Spleen (tissue), 11 donors: ENCODE results near the gene CPED1. TPM values are rescaled to one million over a fixed set of nuclear protein-coding genes. Genes with fewer than 3 reads are reported as not detected.

ENCODE experiments used
- DNase-seq: peaks from one replicate; pipeline ENCODE4 v3.0.0-alpha.2; 2020
- H3K27ac ChIP-seq, 8 donors: fragments of 200-600 bp; sonication (generic) in 7 of 8; 1 replicate in 4 of 8; 2 replicates in 4 of 8; pipeline versions ENCODE4 v1.5.0 to v1.8.0; 2016 to 2021; ENCODE audit warnings: inconsistent platforms in 4 of 8, mild to moderate bottlenecking in 4 of 8, moderate library complexity in 1 of 8
- H3K27me3 ChIP-seq, 7 donors: fragments of 200-600 bp; sonication (generic) in 6 of 7; replicated peaks in 1 of 7; 1 replicate in 4 of 7; 2 replicates in 3 of 7; pipeline versions ENCODE4 v1.5.0 to v1.8.0; 2016 to 2021; ENCODE audit warnings: inconsistent platforms in 3 of 7, mild to moderate bottlenecking in 1 of 7
- H3K36me3 ChIP-seq, 6 donors: fragments of 200-600 bp; sonication (generic) in 5 of 6; 1 replicate in 4 of 6; 2 replicates in 2 of 6; pipeline versions ENCODE4 v1.5.0 to v1.8.0; 2016 to 2021; ENCODE audit warnings: inconsistent platforms in 2 of 6
- H3K4me1 ChIP-seq, 6 donors: fragments of 200-600 bp; sonication (generic) in 5 of 6; 1 replicate in 3 of 6; 2 replicates in 3 of 6; pipeline versions ENCODE4 v1.5.0 to v1.8.0; 2016 to 2021; ENCODE audit warnings: inconsistent platforms in 3 of 6
- H3K4me3 ChIP-seq, 8 donors: fragments of 200-600 bp; sonication (generic) in 7 of 8; 1 replicate in 4 of 8; 2 replicates in 4 of 8; pipeline versions ENCODE4 v1.5.0 to v1.8.0; 2016 to 2021; ENCODE audit warnings: inconsistent platforms in 4 of 8, mild to moderate bottlenecking in 4 of 8, moderate library complexity in 2 of 8
- H3K9me3 ChIP-seq, 8 donors: fragments of 200-600 bp; sonication (generic) in 7 of 8; 1 replicate in 4 of 8; 2 replicates in 4 of 8; pipeline versions ENCODE4 v1.5.0 to v1.8.0; 2016 to 2021; ENCODE audit warnings: inconsistent platforms in 4 of 8
- POLR2A ChIP-seq, 3 donors: fragments of 450-650 bp; IDR thresholded peaks; one replicate each; pipeline ENCODE4 v1.5.1; 2017; ENCODE audit warnings: antibody characterized with exemption in 3 of 3, mild to moderate bottlenecking in 1 of 3
- POLR2AphosphoS5 ChIP-seq, 3 donors: sonication (generic); formaldehyde crosslinking; IDR thresholded peaks; one replicate each; pipeline ENCODE4 v1.5.1; 2017; ENCODE audit warnings: antibody characterized with exemption in 3 of 3
- WGBS, 5 donors: extraction: QIAGEN DNeasy Blood & Tissue Kit in 3 of 5; methylation state at CpG; one replicate each; pipeline versions ENCODE4 v1.1.5 to v1.1.7; 2013 to 2018; 5-methylcytosine and 5-hydroxymethylcytosine counted together
- intact Hi-C: fragments of 100-400 bp; cut with DNase I; formaldehyde crosslinking; loops from one replicate; pipeline ENCODE4 v1.15.0; 2023; ENCODE audit warnings: low total_unique reads
- polyA plus RNA-seq, 3 donors: library from polyadenylated mRNA; stranded (reverse); fragments of 200-250 nt; gene quantifications; one replicate each; pipeline ENCODE4 v1.2.1, GENCODE V29; 2013
- total RNA-seq, 7 donors: library from RNA; depleted of rRNA in 3 of 7; stranded (reverse); fragments of >200 nt in 3 of 7; fragmentation: NEBNext Ultra II Directional in 4 of 7; extraction: Animal tissue kit (Norgen Biotek cat#: 25700) in 4 of 7; gene quantifications; one replicate each; pipeline versions ENCODE4 v1.1.0 to v1.2.1, GENCODE V29; 2016 to 2021
- TF ChIP-seq, protein P1 (sequence below), 11 experiments: fragments of 200-600 bp in 7 of 11; fragments of 450-650 bp in 4 of 11; sonication (generic) in 4 of 11; IDR thresholded peaks in 8 of 11; conservative IDR thresholded peaks in 3 of 11; 1 replicate in 7 of 11; 2 replicates in 4 of 11; pipeline versions ENCODE4 v1.4.0 to v1.8.0; 2016 to 2021; ENCODE audit warnings: antibody characterized with exemption in 11 of 11, inconsistent platforms in 4 of 11, mild to moderate bottlenecking in 1 of 11
- donor health status: healthy with polysubstance abuse.
- donor health status: DM: no; HTN: no; CAD: no; lungs with moderate emphysema.
- donor health status: DM: no; HTN: no; CAD: no.
- donor health status: Bipolar disorder and iron deficiency.
- donor health status: healthy.
- donor health status: DM: no; HTN: no; CAD: no.
- donor health status: DM: yes; HTN: yes; CAD: no.

CPED1 gene
- total and polyA plus RNA-seq, 10 donors: 1.5 to 81.6 (median 38.6) TPM

DNA sequence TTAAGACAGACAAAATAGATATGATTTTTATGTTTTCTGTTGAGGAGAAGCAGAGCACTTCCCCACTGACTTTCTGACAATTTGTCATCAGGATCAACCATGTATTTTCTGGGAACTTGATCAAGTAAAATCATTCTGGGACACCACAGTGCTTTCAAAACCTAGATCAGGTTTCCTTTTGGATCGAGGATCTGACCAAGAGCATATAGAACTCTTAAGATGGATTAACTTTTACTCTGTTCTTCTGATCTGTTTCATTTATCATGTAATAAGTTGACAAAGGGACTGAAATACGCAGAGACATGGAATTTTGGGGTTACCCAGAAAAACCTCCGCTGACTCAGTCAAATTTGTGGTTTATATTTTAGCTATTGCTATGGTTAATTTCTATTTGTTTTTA lies 204.3 kb downstream of the CPED1 start:
- Histone ChIP-seq H3K4me1 (peaks cover 0 to under 1% (median 0%) of the 10 kb centered on the region in 6 donors), H3K36me3 (peaks cover 0 to 4% (median 0%) of the 10 kb centered on the region in 6 donors), H3K4me3 (no peak overlapping the region), H3K27ac (no peak overlapping the region), H3K27me3 (no peaks in the 10 kb centered on the region), H3K9me3 (peaks cover 0 to 11% (median 8%) of the 10 kb centered on the region in 8 donors)
- WGBS, 5 donors: 80 to 94% (median 87%) methylated on average over 3 of the region's 3 CpGs
- no peak for TF ChIP-seq POLR2AphosphoS5 (IDR thresholded peaks at IDR 0.05)
- TF ChIP-seq, protein P1, sequence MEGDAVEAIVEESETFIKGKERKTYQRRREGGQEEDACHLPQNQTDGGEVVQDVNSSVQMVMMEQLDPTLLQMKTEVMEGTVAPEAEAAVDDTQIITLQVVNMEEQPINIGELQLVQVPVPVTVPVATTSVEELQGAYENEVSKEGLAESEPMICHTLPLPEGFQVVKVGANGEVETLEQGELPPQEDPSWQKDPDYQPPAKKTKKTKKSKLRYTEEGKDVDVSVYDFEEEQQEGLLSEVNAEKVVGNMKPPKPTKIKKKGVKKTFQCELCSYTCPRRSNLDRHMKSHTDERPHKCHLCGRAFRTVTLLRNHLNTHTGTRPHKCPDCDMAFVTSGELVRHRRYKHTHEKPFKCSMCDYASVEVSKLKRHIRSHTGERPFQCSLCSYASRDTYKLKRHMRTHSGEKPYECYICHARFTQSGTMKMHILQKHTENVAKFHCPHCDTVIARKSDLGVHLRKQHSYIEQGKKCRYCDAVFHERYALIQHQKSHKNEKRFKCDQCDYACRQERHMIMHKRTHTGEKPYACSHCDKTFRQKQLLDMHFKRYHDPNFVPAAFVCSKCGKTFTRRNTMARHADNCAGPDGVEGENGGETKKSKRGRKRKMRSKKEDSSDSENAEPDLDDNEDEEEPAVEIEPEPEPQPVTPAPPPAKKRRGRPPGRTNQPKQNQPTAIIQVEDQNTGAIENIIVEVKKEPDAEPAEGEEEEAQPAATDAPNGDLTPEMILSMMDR (IDR thresholded peaks at IDR 0.05 in 8 of 11, conservative IDR thresholded peaks at IDR 0.05 in 3 of 11): no peak
- TF ChIP-seq POLR2A (IDR thresholded peaks at IDR 0.05): no peak
- DNase-seq: no peak
- intact Hi-C loops: no loop called here

DNA sequence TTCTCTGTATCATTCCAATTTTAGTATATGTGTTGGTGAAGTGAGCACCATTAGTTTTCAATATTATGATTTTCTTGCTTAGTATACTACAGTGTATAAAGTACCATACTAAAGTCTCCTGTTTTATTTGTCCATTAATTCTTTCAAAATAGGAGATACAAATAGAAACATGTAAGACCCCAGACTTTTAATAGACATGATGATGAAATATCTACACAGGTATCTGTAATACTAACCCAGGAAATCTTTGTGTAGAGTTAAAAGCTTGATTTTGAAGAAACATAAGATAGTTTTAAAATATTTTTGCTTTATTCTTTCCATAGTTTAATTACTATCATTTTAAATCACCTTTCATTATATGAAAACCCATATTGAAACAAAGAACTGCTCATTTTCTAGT lies 206.5 kb downstream of the CPED1 start:
- H3K4me3 ChIP-seq: no peak overlapping the region
- TF ChIP-seq POLR2AphosphoS5 (IDR thresholded peaks at IDR 0.05) (no peak), POLR2A (IDR thresholded peaks at IDR 0.05) (no peak)
- TF ChIP-seq, protein P1 (IDR thresholded peaks at IDR 0.05 in 8 of 11, conservative IDR thresholded peaks at IDR 0.05 in 3 of 11): no peak
- H3K27me3 ChIP-seq: no peaks in the 10 kb centered on the region
- no peak for DNase-seq
- no peak overlapping the region for H3K27ac ChIP-seq
- no peaks in the 10 kb centered on the region for H3K9me3 ChIP-seq
- H3K36me3 ChIP-seq: no peaks in the 10 kb centered on the region
- intact Hi-C loops: no loop called here
- H3K4me1 ChIP-seq: no peaks in the 10 kb centered on the region

DNA sequence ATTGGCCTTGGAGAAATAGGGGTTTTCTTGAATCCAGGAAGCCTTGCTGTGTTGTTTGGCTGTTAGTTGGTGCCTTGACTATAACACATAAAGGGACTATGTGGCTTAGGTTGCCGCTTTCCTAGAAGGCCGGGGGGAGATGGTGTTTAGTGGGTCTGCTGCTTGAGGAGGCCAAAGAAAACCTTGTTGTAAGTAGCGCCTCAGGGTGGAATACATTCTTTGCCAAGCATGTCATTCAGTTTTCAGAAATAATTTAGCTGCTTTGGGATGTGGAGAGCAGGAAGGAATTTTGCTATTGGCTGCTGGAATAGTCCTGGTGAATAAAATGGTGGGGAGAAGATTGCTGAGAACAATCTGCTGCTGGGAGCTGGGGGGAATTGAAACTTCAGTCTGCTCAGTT lies 207.4 kb downstream of the CPED1 start:
- DNase-seq: no peak
- no peaks in the 10 kb centered on the region for H3K9me3 ChIP-seq
- H3K4me3 ChIP-seq: no peak overlapping the region
- TF ChIP-seq POLR2AphosphoS5 (IDR thresholded peaks at IDR 0.05) (no peak), POLR2A (IDR thresholded peaks at IDR 0.05) (no peak)
- TF ChIP-seq, protein P1 (IDR thresholded peaks at IDR 0.05 in 8 of 11, conservative IDR thresholded peaks at IDR 0.05 in 3 of 11): no peak
- no peak overlapping the region for H3K27ac ChIP-seq
- H3K27me3 ChIP-seq: no peaks in the 10 kb centered on the region
- H3K4me1 ChIP-seq: peaks cover 0 to 9% (median 1%) of the 10 kb centered on the region in 6 donors
- intact Hi-C loops: no loop called here
- H3K36me3 ChIP-seq: no peaks in the 10 kb centered on the region
- 79 to 95% (median 91%) methylated on average over 3 of the region's 3 CpGs for WGBS, 5 donors

DNA sequence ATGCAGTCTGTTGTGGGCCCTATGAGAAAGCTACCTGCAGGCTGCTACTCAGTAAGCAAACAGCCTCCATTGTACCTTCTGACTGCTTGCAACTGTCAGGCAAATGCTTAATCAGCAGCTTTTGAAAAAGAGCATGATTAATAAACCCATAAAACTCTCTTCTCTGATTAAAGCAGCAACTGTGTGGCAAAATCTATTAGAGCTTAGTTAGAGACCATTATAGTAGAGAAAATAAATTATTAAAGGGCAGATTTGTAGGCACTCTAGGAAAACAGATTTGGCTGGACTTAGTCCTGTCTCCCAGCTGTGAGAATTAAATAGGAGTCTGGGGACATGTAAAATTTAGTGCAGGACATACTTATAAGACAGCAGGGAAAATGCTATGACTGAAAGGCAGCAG lies 207.8 kb downstream of the CPED1 start:
- H3K27me3 ChIP-seq: no peaks in the 10 kb centered on the region
- H3K36me3 ChIP-seq: no peaks in the 10 kb centered on the region
- no peak overlapping the region for H3K4me3 ChIP-seq
- no peaks in the 10 kb centered on the region for H3K9me3 ChIP-seq
- DNase-seq: no peak
- no peak overlapping the region for H3K27ac ChIP-seq
- intact Hi-C loops: no loop called here
- peaks cover 0 to 13% (median 3%) of the 10 kb centered on the region in 6 donors for H3K4me1 ChIP-seq
- no peak for TF ChIP-seq POLR2AphosphoS5 (IDR thresholded peaks at IDR 0.05)
- TF ChIP-seq, protein P1 (IDR thresholded peaks at IDR 0.05 in 8 of 11, conservative IDR thresholded peaks at IDR 0.05 in 3 of 11): no peak
- TF ChIP-seq POLR2A (IDR thresholded peaks at IDR 0.05): no peak
